DOHH2 (cell line): Measurements from ENCODE around the gene ASB9.

Experiments used
- EZH2phosphoT487 ChIP-seq: fragments of 200-600 bp; sonication (generic); IDR thresholded peaks from 2 replicates; pipeline ENCODE4 v1.6.1; 2017; ENCODE audit warnings: borderline replicate concordance, mild to moderate bottlenecking, antibody characterized with exemption, low read length, moderate library complexity, mixed read lengths
- TF ChIP-seq, protein P1 (sequence below): fragments of 200-600 bp; sonication (generic); IDR thresholded peaks from one replicate; pipeline ENCODE4 v1.5.1; 2014; ENCODE audit warnings: antibody characterized with exemption, mild to moderate bottlenecking, low read depth, low read length; ENCODE audit not compliant: poor library complexity, severe bottlenecking

DNA sequence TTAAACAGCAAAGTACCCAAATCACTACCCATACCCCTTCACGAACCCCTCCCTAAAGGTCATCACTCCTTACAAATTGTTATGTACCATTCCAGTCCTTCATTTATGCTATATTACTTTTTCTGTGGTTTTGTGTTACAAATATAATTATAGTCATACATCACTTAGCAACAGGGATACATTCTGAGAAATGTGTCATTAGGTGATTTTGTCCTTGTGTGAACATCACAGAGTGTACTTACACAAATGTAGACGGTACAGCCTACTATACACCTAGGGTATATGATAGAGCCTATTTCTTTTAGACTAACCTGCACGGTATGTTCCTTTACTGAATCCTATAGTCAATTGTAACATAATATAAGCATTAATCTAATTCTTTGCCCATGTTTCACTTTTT is 61.9 kb downstream of the ASB9 start:
- TF ChIP-seq, protein P1, sequence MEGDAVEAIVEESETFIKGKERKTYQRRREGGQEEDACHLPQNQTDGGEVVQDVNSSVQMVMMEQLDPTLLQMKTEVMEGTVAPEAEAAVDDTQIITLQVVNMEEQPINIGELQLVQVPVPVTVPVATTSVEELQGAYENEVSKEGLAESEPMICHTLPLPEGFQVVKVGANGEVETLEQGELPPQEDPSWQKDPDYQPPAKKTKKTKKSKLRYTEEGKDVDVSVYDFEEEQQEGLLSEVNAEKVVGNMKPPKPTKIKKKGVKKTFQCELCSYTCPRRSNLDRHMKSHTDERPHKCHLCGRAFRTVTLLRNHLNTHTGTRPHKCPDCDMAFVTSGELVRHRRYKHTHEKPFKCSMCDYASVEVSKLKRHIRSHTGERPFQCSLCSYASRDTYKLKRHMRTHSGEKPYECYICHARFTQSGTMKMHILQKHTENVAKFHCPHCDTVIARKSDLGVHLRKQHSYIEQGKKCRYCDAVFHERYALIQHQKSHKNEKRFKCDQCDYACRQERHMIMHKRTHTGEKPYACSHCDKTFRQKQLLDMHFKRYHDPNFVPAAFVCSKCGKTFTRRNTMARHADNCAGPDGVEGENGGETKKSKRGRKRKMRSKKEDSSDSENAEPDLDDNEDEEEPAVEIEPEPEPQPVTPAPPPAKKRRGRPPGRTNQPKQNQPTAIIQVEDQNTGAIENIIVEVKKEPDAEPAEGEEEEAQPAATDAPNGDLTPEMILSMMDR: no peak
- no peak for TF ChIP-seq EZH2phosphoT487
